Right atrium auricular region (tissue), 2 donors: Measurements from ENCODE around the gene MNT. TPM values are rescaled to one million over a fixed set of nuclear protein-coding genes. Genes with fewer than 3 reads are reported as not detected.

ENCODE experiments used
- DNase-seq: peaks from one replicate; pipeline ENCODE4 v3.0.0-alpha.2; 2019; ENCODE audit warnings: low spot score
- H3K27ac ChIP-seq, 2 donors: fragments of 200-600 bp; sonication (generic); 1 replicate in 1 of 2; 2 replicates in 1 of 2; pipeline ENCODE4 v1.5.1; 2016 to 2019
- H3K27me3 ChIP-seq, 2 donors: fragments of 200-600 bp; sonication (generic); one replicate each; pipeline versions ENCODE4 v1.5.1 to v1.6.0; 2017 to 2019
- H3K36me3 ChIP-seq: fragments of 200-600 bp; sonication (generic); one replicate; pipeline ENCODE4 v1.5.1; 2016
- H3K4me1 ChIP-seq, 2 donors: fragments of 200-600 bp; sonication (generic); one replicate each; pipeline versions ENCODE4 v1.5.1 to v1.6.0; 2017 to 2019
- H3K4me3 ChIP-seq, 2 donors: fragments of 200-600 bp; sonication (generic); 1 replicate in 1 of 2; 2 replicates in 1 of 2; pipeline ENCODE4 v1.5.1; 2017 to 2019; ENCODE audit warnings: mild to moderate bottlenecking in 1 of 2, moderate library complexity in 1 of 2
- H3K9me3 ChIP-seq, 2 donors: fragments of 200-600 bp; sonication (generic); one replicate each; pipeline ENCODE4 v1.5.1; 2019
- total RNA-seq, 2 donors: library from RNA; depleted of rRNA; stranded (reverse); fragments of >200 nt; gene quantifications; one replicate each; pipeline ENCODE4 v1.1.0, GENCODE V29; 2016
- TF ChIP-seq, protein P1 (sequence below), 2 donors: fragments of 200-600 bp; sonication (generic); IDR thresholded peaks; one replicate each; pipeline ENCODE4 v1.5.1; 2019; ENCODE audit warnings: antibody characterized with exemption in 2 of 2

The MNT gene
- total RNA-seq, 2 donors from 2014 or later: 3.7 to 7.7 TPM

DNA sequence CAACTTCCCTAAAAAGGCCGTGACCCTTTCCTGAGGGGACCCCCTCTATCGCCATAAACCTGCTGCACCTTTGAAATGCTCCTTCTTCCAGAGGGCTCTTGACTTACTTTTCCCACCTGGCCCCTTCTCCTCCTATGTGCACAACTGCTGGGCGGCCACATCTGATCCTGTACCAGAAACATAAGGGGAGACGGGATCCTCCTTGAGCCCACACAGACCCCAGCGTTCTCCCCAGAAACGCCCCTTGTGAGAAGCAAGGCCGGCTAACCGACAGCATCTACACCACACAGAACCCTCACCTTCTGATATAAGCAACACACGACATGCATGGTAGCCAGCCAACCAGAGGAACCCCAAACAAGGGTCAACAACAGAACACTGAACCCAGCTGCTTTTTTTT, 14.2 kb upstream of the MNT start:
- DNase-seq: no peak
- TF ChIP-seq, protein P1, sequence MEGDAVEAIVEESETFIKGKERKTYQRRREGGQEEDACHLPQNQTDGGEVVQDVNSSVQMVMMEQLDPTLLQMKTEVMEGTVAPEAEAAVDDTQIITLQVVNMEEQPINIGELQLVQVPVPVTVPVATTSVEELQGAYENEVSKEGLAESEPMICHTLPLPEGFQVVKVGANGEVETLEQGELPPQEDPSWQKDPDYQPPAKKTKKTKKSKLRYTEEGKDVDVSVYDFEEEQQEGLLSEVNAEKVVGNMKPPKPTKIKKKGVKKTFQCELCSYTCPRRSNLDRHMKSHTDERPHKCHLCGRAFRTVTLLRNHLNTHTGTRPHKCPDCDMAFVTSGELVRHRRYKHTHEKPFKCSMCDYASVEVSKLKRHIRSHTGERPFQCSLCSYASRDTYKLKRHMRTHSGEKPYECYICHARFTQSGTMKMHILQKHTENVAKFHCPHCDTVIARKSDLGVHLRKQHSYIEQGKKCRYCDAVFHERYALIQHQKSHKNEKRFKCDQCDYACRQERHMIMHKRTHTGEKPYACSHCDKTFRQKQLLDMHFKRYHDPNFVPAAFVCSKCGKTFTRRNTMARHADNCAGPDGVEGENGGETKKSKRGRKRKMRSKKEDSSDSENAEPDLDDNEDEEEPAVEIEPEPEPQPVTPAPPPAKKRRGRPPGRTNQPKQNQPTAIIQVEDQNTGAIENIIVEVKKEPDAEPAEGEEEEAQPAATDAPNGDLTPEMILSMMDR (IDR thresholded peaks at IDR 0.05): no peak

GRCh38 chr17:2414446-2415064, 13.7 kb upstream of the MNT start:
- Histone ChIP-seq H3K9me3 (no peaks in the 10 kb centered on the region), H3K36me3 (peaks cover 4% of the 10 kb centered on the region), H3K4me1 (peaks cover 0 to 30% of the 10 kb centered on the region in 2 donors), H3K27ac (no peak overlapping the region), H3K4me3 (no peak overlapping the region), H3K27me3 (no peaks in the 10 kb centered on the region)
- TF ChIP-seq, protein P1 (IDR thresholded peaks at IDR 0.05): no peak
- no peak for DNase-seq

More for the DNA sequence above, 14.2 kb upstream of the MNT start:
- Histone ChIP-seq H3K27ac (no peak overlapping the region), H3K9me3 (no peaks in the 10 kb centered on the region), H3K4me1 (peaks cover 0 to 34% of the 10 kb centered on the region in 2 donors), H3K4me3 (no peak overlapping the region), H3K36me3 (peaks cover 8% of the 10 kb centered on the region), H3K27me3 (no peaks in the 10 kb centered on the region)

DNA sequence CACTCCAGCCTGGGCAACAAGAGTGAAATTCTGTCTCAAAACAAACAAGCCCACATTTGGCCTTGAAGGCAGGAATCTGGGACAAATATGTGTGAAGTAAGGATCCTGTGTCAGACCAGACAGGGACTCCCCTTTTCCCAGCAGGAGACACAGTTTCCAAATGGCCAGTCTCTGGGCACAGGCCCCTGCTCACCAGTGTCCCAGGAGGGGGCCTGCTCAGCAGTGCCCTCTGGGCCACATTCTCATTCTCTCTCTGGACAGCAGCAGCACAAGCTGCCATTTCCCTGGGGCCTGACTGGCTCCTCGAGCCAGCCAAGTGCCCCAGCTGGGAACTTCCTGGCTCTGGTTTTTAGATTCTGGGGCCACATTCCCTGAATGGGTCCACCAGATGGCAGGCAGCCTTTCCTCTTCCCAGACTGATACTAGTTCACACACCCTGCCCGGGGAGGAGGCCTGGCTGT, 11.7 kb upstream of the MNT start:
- Histone ChIP-seq H3K9me3 (no peaks in the 10 kb centered on the region), H3K36me3 (no peaks in the 10 kb centered on the region), H3K4me1 (peaks cover 0 to 17% of the 10 kb centered on the region in 2 donors), H3K4me3 (no peak overlapping the region), H3K27me3 (no peaks in the 10 kb centered on the region), H3K27ac (peak overlapping the region; percentile 41 to 42)
- TF ChIP-seq, protein P1 (IDR thresholded peaks at IDR 0.05): peak in 1 of 2 donors; percentile 45
- DNase-seq: no peak

GRCh38 chr17:2410951-2411350, 10.1 kb upstream of the MNT start:
- H3K4me3 ChIP-seq: no peak overlapping the region
- TF ChIP-seq, protein P1 (IDR thresholded peaks at IDR 0.05): no peak
- H3K4me1 ChIP-seq: peaks cover 0 to 31% of the 10 kb centered on the region in 2 donors
- H3K9me3 ChIP-seq: no peaks in the 10 kb centered on the region
- no peaks in the 10 kb centered on the region for H3K27me3 ChIP-seq
- no peak for DNase-seq
- H3K36me3 ChIP-seq: no peaks in the 10 kb centered on the region
- H3K27ac ChIP-seq: no peak overlapping the region

GRCh38 chr17:2406903-2407790, 6.3 kb upstream of the MNT start:
- peaks cover 0 to 52% of the 10 kb centered on the region in 2 donors for H3K4me1 ChIP-seq
- TF ChIP-seq, protein P1 (IDR thresholded peaks at IDR 0.05): no peak
- peak overlapping the region; percentile 78 to 86 for H3K27ac ChIP-seq
- H3K9me3 ChIP-seq: no peaks in the 10 kb centered on the region
- DNase-seq: peak; percentile 92
- no peak overlapping the region for H3K4me3 ChIP-seq
- H3K27me3 ChIP-seq: no peaks in the 10 kb centered on the region
- H3K36me3 ChIP-seq: no peaks in the 10 kb centered on the region
